NCI-H82 treated with DMSO at 0.1 percent for 48 hours (cell line): Measurements from ENCODE around the gene FITM1.

ENCODE experiments used
- DNase-seq: peaks from one replicate; lab custom pipeline; 2025; ENCODE audit not compliant: unreplicated experiment; lab: John Stamatoyannopoulos, UW

The FITM1 gene

GRCh38 chr14:24156840-24157239 is 26.4 kb downstream of the FITM1 start:
- DNase-seq, result no peak

- no peak for DNase-seq
Observed at GRCh38 chr14:24157331-24157730, 26.9 kb downstream of the FITM1 start.

- DNase-seq, result no peak
Observed at GRCh38 chr14:24159777-24160498, 29.5 kb downstream of the FITM1 start.

GRCh38 chr14:24160499-24160849 is 30.0 kb downstream of the FITM1 start:
- no peak for DNase-seq

GRCh38 chr14:24160850-24161804 is 30.7 kb downstream of the FITM1 start, which contains the start of gene IRF9:
Gene IRF9 (plus strand): TSS chr14:24161265. CDS start chr14:24162145, 880 bp downstream.
- peak; percentile 89 for DNase-seq

DNA sequence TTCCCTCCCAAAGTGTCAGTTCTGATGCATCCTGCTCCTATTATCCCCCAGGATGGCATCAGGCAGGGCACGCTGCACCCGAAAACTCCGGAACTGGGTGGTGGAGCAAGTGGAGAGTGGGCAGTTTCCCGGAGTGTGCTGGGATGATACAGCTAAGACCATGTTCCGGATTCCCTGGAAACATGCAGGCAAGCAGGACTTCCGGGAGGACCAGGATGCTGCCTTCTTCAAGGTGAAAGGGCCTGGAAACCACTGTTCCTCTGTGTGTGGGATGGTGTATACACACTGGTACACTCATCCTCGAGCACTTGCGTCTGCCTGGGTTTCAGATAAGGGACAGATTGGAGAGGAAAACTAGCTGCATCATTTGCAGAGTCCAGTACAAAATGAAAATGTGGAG is 31.6 kb downstream of the FITM1 start:
- DNase-seq, result no peak

DNA sequence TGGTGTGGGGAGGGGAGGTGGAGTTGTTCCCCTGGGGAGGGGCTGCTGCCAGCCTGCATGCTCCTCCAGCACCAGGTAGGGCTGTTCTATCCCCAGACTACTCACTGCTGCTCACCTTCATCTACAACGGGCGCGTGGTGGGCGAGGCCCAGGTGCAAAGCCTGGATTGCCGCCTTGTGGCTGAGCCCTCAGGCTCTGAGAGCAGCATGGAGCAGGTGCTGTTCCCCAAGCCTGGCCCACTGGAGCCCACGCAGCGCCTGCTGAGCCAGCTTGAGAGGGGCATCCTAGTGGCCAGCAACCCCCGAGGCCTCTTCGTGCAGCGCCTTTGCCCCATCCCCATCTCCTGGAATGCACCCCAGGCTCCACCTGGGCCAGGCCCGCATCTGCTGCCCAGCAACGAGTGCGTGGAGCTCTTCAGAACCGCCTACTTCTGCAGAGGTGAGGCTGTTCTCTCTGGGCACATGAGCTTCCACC is 34.1 kb downstream of the FITM1 start:
- DNase-seq, result no peak

DNA sequence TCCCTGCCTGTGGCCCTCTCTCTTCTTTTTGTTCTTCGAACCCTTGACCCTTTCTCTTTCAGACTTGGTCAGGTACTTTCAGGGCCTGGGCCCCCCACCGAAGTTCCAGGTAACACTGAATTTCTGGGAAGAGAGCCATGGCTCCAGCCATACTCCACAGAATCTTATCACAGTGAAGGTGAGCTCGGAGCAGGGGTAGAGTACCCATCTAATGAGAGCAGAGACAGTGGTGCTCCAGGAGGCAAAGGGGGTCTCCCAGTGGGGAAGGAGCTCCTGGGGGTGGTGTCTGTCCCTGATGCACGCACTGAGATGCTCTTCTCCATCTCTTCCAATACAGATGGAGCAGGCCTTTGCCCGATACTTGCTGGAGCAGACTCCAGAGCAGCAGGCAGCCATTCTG is 35.3 kb downstream of the FITM1 start:
- no peak for DNase-seq

GRCh38 chr14:24167469-24168114 is 37.1 kb downstream of the FITM1 start:
- no peak for DNase-seq

- DNase-seq, result peak; percentile 91
Observed at GRCh38 chr14:24171422-24172260, 41.2 kb downstream of the FITM1 start, which contains the start of gene REC8. Gene REC8 (plus strand): TSS chr14:24172080. CDS start chr14:24172553, 473 bp downstream.

- no peak for DNase-seq
Observed at GRCh38 chr14:24172261-24172860, 41.9 kb downstream of the FITM1 start.

- DNase-seq, result no peak
Observed at GRCh38 chr14:24172871-24173281, 42.4 kb downstream of the FITM1 start.

GRCh38 chr14:24176599-24176998 is 46.1 kb downstream of the FITM1 start:
- no peak for DNase-seq

GRCh38 chr14:24177041-24177825 is 46.8 kb downstream of the FITM1 start:
- no peak for DNase-seq

GRCh38 chr14:24177891-24178290 is 47.4 kb downstream of the FITM1 start:
- no peak for DNase-seq

DNA sequence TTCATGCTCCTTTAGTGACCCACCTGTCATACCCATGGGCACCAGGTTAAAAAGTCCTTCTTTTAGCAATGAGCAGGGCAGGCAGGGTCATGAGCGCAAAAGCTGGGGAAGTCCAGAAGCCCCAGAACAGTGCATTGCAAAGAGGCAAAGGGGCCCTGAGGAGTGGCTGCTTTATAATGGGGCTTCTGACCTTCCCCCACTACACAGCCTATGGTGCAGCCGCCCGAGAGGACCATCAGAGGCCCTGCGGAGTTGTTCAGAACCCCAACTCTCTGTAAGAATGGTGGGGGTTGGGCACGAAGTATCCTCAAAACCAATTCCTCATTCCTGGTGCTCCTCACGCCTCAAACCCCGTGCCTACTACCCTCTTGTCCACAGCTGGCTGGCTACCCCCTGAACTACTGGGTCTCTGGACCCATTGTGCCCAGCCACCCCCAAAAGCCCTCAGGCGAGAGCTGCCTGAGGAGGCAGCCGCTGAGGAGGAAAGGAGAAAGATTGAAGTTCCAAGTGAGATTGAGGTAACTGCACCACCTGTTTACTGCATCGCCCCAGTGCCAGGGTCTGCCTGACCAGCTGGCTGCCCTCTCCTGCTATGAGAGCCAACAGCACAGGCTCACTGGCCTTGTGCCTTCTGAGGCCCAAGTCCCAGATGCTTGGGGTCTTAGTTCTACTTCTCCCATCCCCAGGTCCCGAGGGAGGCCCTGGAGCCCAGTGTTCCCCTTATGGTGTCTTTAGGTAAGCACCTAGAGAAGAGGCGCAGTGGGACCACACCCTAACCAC is 48.1 kb downstream of the FITM1 start:
- no peak for DNase-seq

- no peak for DNase-seq
Observed at GRCh38 chr14:24179294-24179960, 49.0 kb downstream of the FITM1 start.
